22Rv1 (cell line): ENCODE measurements around the gene ORM2.

Experiments used
- CTCF ChIP-seq: fragments of 450-650 bp; IDR thresholded peaks from 2 replicates; pipeline ENCODE4 v1.5.1; 2017; ENCODE audit warnings: mild to moderate bottlenecking
- ZFX ChIP-seq: fragments of 450-650 bp; IDR thresholded peaks from 2 replicates; pipeline ENCODE4 v1.6.1; 2017; ENCODE audit warnings: antibody characterized with exemption, borderline replicate concordance

DNA sequence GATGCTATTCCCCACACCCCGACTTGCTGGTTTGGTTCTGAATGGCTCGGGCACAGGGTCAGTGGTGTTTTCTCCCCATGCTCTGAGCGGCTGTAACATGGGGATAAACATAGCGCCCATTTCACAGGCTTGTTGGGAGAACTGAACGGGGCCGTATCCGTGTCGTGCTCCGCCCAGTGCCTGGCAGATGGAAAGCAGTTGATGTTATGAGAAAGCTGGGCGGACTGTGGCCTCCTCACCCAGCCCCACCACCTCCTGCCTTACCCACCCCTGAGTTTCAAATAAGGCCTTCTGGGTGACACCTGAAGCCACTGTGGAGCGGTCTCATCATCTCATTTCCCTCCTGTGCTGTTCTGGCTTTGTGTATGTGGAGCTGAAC is 14.5 kb downstream of the ORM2 start:
- no peak for TF ChIP-seq CTCF
- no peak for TF ChIP-seq ZFX
